Keratinocyte (primary cell): ENCODE results near the gene RDH5. TPM values are rescaled to one million over a fixed set of nuclear protein-coding genes. Genes with fewer than 3 reads are reported as not detected.

Source experiments
- DNase-seq: peaks from one replicate; pipeline ENCODE4 v3.0.0-alpha.2; 2011; ENCODE audit warnings: low read depth, missing footprints, low spot score
- FAIRE-seq: peaks from 2 replicates; lab custom pipeline; 2011; peaks lifted over from hg19 to GRCh38; lab: Jason Lieb, UNC
- H2AFZ ChIP-seq: 2 replicates; pipeline ENCODE4 v1.6.0; 2012; ENCODE audit warnings: low read length, control low read depth, inconsistent platforms; ENCODE audit not compliant: control insufficient read depth
- H3K27ac ChIP-seq: 2 replicates; pipeline ENCODE4 v1.5.1; 2011; ENCODE audit warnings: low read length; ENCODE audit not compliant: control insufficient read depth, insufficient read depth
- H3K27me3 ChIP-seq: 3 replicates; pipeline ENCODE4 v1.6.0; 2011; ENCODE audit warnings: low read length; ENCODE audit not compliant: control insufficient read depth, insufficient read depth; ENCODE audit errors: extremely low read depth
- H3K36me3 ChIP-seq, 2 experiments: 2 replicates in 1 of 2; 3 replicates in 1 of 2; pipeline ENCODE4 v1.5.1; 2011; ENCODE audit warnings: low read length in 2 of 2, mild to moderate bottlenecking in 1 of 2; ENCODE audit not compliant: control insufficient read depth in 2 of 2, insufficient read depth in 2 of 2; ENCODE audit errors: extremely low read depth in 1 of 2
- H3K4me1 ChIP-seq: 3 replicates; pipeline ENCODE4 v1.5.1; 2011; ENCODE audit warnings: low read length; ENCODE audit not compliant: control insufficient read depth, insufficient read depth; ENCODE audit errors: extremely low read depth
- H3K4me2 ChIP-seq: 3 replicates; pipeline ENCODE4 v1.6.0; 2011; ENCODE audit warnings: low read depth, low read length; ENCODE audit not compliant: control insufficient read depth, insufficient read depth; ENCODE audit errors: extremely low read depth
- H3K4me3 ChIP-seq, 3 experiments: fragments of 200-600 bp in 1 of 3; sonication (generic) in 1 of 3; 2 replicates in 2 of 3; 3 replicates in 1 of 3; pipeline ENCODE4 v1.5.1; 2011 to 2016; ENCODE audit warnings: low read length in 3 of 3, mild to moderate bottlenecking in 3 of 3, control low read depth in 2 of 3, inconsistent platforms in 1 of 3, low read depth in 1 of 3, mixed read lengths in 1 of 3, mixed run types in 1 of 3, moderate library complexity in 1 of 3; ENCODE audit not compliant: control insufficient read depth in 2 of 3, insufficient read depth in 2 of 3; ENCODE audit errors: extremely low read depth in 1 of 3
- H3K79me2 ChIP-seq: 2 replicates; pipeline ENCODE4 v1.6.0; 2012; ENCODE audit warnings: low read length; ENCODE audit not compliant: control insufficient read depth, insufficient read depth
- H3K9ac ChIP-seq: 3 replicates; pipeline ENCODE4 v1.6.0; 2011; ENCODE audit warnings: low read length; ENCODE audit not compliant: control insufficient read depth, insufficient read depth; ENCODE audit errors: extremely low read depth
- H3K9me1 ChIP-seq: 3 replicates; pipeline ENCODE4 v1.6.0; 2011; ENCODE audit warnings: low read length; ENCODE audit not compliant: control insufficient read depth, insufficient read depth; ENCODE audit errors: extremely low read depth
- H3K9me3 ChIP-seq: 2 replicates; pipeline ENCODE4 v1.5.1; 2012; ENCODE audit warnings: low read depth, low read length; ENCODE audit not compliant: control insufficient read depth
- H4K20me1 ChIP-seq: 3 replicates; pipeline ENCODE4 v1.6.0; 2011; ENCODE audit warnings: low read length; ENCODE audit not compliant: control insufficient read depth, insufficient read depth; ENCODE audit errors: extremely low read depth
- CTCF ChIP-seq, 3 experiments: IDR thresholded peaks in 1 of 3; conservative IDR thresholded peaks in 1 of 3; optimal IDR thresholded peaks in 1 of 3; 2 replicates in 2 of 3; 3 replicates in 1 of 3; pipeline versions ENCODE3 to v1.5.1; 2011; ENCODE audit warnings: low read length in 3 of 3, mild to moderate bottlenecking in 3 of 3, moderate library complexity in 2 of 3, control low read depth in 1 of 3, inconsistent platforms in 1 of 3; ENCODE audit not compliant: insufficient read depth in 2 of 3; ENCODE audit errors: extremely low read depth in 1 of 3
- EZH2 ChIP-seq: IDR thresholded peaks from one replicate; pipeline ENCODE4 v1.6.1; 2012; ENCODE audit warnings: inconsistent platforms, mild to moderate bottlenecking, low read length, moderate library complexity
- dilution Hi-C: fragments of 300-500 bp; cut with MboI; formaldehyde crosslinking; loops from one replicate; pipeline ENCODE4 v1.7.0; 2020; ENCODE audit warnings: low sequenced_read_pairs; ENCODE audit not compliant: extremely low pct_ligation_motif_present
- polyA plus RNA-seq, 5 experiments: library from polyadenylated mRNA; depleted of rRNA in 3 of 5; stranded (reverse) in 3 of 5; stranded (forward) in 1 of 5; unstranded in 1 of 5; fragments of >200 nt; gene quantifications; 1 replicate in 1 of 5; 2 replicates in 3 of 5; 3 replicates in 1 of 5; pipeline versions ENCODE4 v1.2.1 to v1.2.3, GENCODE V29; 2011 to 2012; ENCODE audit warnings: missing spikeins in 2 of 5, low read depth in 1 of 5, low replicate concordance in 1 of 5

RDH5 gene
- polyA plus RNA-seq, 1 donor (not counting 4 experiments of a cell fraction or from before 2014, with no cell fraction given), result 1.2 TPM

GRCh38 chr12:55705782-55706402 lies 14.3 kb upstream of the RDH5 start:
- H3K27me3 ChIP-seq, result peaks cover 40% of the 10 kb centered on the region
- no peaks in the 10 kb centered on the region for H3K4me1 ChIP-seq
- FAIRE-seq (no peak), DNase-seq (no peak)
- H3K27ac ChIP-seq, result no peak overlapping the region
- no peaks in the 10 kb centered on the region for H3K36me3 ChIP-seq
- H3K9me3 ChIP-seq, result no peaks in the 10 kb centered on the region
- no peak overlapping the region for H2AFZ ChIP-seq
- no peaks in the 10 kb centered on the region for H3K79me2 ChIP-seq
- H4K20me1 ChIP-seq, result no peaks in the 10 kb centered on the region
- H3K9ac ChIP-seq, result no peak overlapping the region
- H3K4me3 ChIP-seq, result no peak overlapping the region
- H3K9me1 ChIP-seq, result no peaks in the 10 kb centered on the region
- TF ChIP-seq EZH2 (no peak), CTCF (optimal IDR thresholded peaks at IDR 0.05 in 1 of 3, IDR thresholded peaks at IDR 0.05 in 1 of 3, conservative IDR thresholded peaks at IDR 0.05 in 1 of 3; ENCODE audit: extremely low read depth in 1 of 3, insufficient read depth in 2 of 3, low read length in 3 of 3) (peak in 2 of 3 experiments; percentile 41 to 44)
- H3K4me2 ChIP-seq, result no peak overlapping the region
- dilution Hi-C loops, result no loop called here

GRCh38 chr12:55706568-55707218 lies 13.5 kb upstream of the RDH5 start:
- no peaks in the 10 kb centered on the region for H3K4me1 ChIP-seq
- DNase-seq (no peak), FAIRE-seq (no peak)
- H3K9me3 ChIP-seq, result no peaks in the 10 kb centered on the region
- no peaks in the 10 kb centered on the region for H4K20me1 ChIP-seq
- no peak overlapping the region for H3K4me3 ChIP-seq
- no peaks in the 10 kb centered on the region for H3K9me1 ChIP-seq
- dilution Hi-C loops, result no loop called here
- H3K9ac ChIP-seq, result no peak overlapping the region
- H3K27me3 ChIP-seq, result peaks cover 42% of the 10 kb centered on the region
- no peak for TF ChIP-seq EZH2
- TF ChIP-seq CTCF (optimal IDR thresholded peaks at IDR 0.05 in 1 of 3, IDR thresholded peaks at IDR 0.05 in 1 of 3, conservative IDR thresholded peaks at IDR 0.05 in 1 of 3; ENCODE audit: extremely low read depth in 1 of 3, insufficient read depth in 2 of 3, low read length in 3 of 3), result no peak
- H3K27ac ChIP-seq, result no peak overlapping the region
- H3K79me2 ChIP-seq, result no peaks in the 10 kb centered on the region
- H2AFZ ChIP-seq, result no peak overlapping the region
- no peaks in the 10 kb centered on the region for H3K36me3 ChIP-seq
- H3K4me2 ChIP-seq, result no peak overlapping the region
